Endothelial cell (in vitro differentiated cells): ENCODE measurements around the gene PANK4. TPM values are rescaled to one million over a fixed set of nuclear protein-coding genes. Genes with fewer than 3 reads are reported as not detected.

ENCODE experiments used
- DNase-seq: peaks from one replicate; pipeline ENCODE4 v3.0.0; 2021; ENCODE audit warnings: low spot score
- H3K27ac Mint-ChIP-seq: one replicate; pipeline ENCODE4 v1.8.0; 2021; ENCODE audit warnings: mixed read lengths, inconsistent platforms; ENCODE audit not compliant: unreplicated experiment
- H3K27me3 Mint-ChIP-seq: one replicate; pipeline ENCODE4 v1.8.0; 2021; ENCODE audit warnings: mild to moderate bottlenecking, moderate library complexity, mixed read lengths, inconsistent platforms; ENCODE audit not compliant: unreplicated experiment
- H3K36me3 Mint-ChIP-seq: one replicate; pipeline ENCODE4 v1.8.0; 2021; ENCODE audit warnings: mild to moderate bottlenecking, low read depth, mixed read lengths, inconsistent platforms; ENCODE audit not compliant: unreplicated experiment
- H3K4me1 Mint-ChIP-seq: one replicate; pipeline ENCODE4 v1.8.0; 2021; ENCODE audit warnings: mild to moderate bottlenecking, mixed read lengths, inconsistent platforms; ENCODE audit not compliant: unreplicated experiment
- H3K4me3 Mint-ChIP-seq: one replicate; pipeline ENCODE4 v1.8.0; 2021; ENCODE audit warnings: mild to moderate bottlenecking, mixed read lengths, inconsistent platforms; ENCODE audit not compliant: unreplicated experiment
- H3K9me3 Mint-ChIP-seq: one replicate; pipeline ENCODE4 v1.8.0; 2021; ENCODE audit warnings: mixed read lengths, inconsistent platforms; ENCODE audit not compliant: unreplicated experiment
- total RNA-seq: library from RNA; stranded (reverse); fragmentation: NEBNext Ultra II Directional; extraction: Animal tissue kit (Norgen Biotek cat#: 25700); gene quantifications from one replicate; pipeline ENCODE4 v1.2.1, GENCODE V29; 2021; ENCODE audit not compliant: unreplicated experiment
- TF ChIP-seq, protein P1 (sequence below): fragments of 200-600 bp; sonication (generic); IDR thresholded peaks from one replicate; pipeline ENCODE4 v1.5.0; 2021; ENCODE audit warnings: antibody characterized with exemption; ENCODE audit not compliant: unreplicated experiment

Gene PANK4
- total RNA-seq, 1 donor from 2014 or later, result 32.3 TPM

GRCh38 chr1:2516124-2516523, 10.3 kb downstream of the PANK4 start:
- no peaks in the 10 kb centered on the region for H3K9me3 Mint-ChIP-seq
- no peak overlapping the region for H3K27ac Mint-ChIP-seq
- no peak overlapping the region for H3K4me3 Mint-ChIP-seq
- no peak for DNase-seq
- TF ChIP-seq, protein P1, sequence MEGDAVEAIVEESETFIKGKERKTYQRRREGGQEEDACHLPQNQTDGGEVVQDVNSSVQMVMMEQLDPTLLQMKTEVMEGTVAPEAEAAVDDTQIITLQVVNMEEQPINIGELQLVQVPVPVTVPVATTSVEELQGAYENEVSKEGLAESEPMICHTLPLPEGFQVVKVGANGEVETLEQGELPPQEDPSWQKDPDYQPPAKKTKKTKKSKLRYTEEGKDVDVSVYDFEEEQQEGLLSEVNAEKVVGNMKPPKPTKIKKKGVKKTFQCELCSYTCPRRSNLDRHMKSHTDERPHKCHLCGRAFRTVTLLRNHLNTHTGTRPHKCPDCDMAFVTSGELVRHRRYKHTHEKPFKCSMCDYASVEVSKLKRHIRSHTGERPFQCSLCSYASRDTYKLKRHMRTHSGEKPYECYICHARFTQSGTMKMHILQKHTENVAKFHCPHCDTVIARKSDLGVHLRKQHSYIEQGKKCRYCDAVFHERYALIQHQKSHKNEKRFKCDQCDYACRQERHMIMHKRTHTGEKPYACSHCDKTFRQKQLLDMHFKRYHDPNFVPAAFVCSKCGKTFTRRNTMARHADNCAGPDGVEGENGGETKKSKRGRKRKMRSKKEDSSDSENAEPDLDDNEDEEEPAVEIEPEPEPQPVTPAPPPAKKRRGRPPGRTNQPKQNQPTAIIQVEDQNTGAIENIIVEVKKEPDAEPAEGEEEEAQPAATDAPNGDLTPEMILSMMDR, result no peak
- peaks cover 21% of the 10 kb centered on the region for H3K36me3 Mint-ChIP-seq
- no peaks in the 10 kb centered on the region for H3K4me1 Mint-ChIP-seq
- H3K27me3 Mint-ChIP-seq, result peaks cover 5% of the 10 kb centered on the region

DNA sequence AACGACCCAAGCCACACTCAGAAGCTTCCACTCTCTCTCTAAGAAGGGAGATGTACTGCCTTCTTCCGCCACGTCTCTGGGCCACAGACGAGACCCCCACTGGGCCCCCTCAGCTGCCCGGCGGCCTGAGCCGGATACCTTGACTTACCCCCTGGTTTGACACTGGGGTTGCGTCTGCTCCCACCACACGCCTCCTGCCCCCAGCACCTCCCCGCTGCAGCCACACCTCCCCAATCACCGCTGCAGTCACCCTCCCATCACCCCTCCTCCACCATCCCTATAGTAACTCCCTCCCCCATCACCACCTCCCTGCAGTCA, 10.7 kb downstream of the PANK4 start:
- no peak overlapping the region for H3K4me3 Mint-ChIP-seq
- DNase-seq, result no peak
- H3K27me3 Mint-ChIP-seq, result peaks cover 5% of the 10 kb centered on the region
- TF ChIP-seq, protein P1, result no peak
- no peaks in the 10 kb centered on the region for H3K9me3 Mint-ChIP-seq
- H3K27ac Mint-ChIP-seq, result no peak overlapping the region
- peaks cover 17% of the 10 kb centered on the region for H3K36me3 Mint-ChIP-seq
- H3K4me1 Mint-ChIP-seq, result no peaks in the 10 kb centered on the region

GRCh38 chr1:2514863-2515762, 11.3 kb downstream of the PANK4 start:
- Mint-ChIP-seq H3K4me1 (no peaks in the 10 kb centered on the region), H3K36me3 (peaks cover 15% of the 10 kb centered on the region)
- no peak for DNase-seq

GRCh38 chr1:2513939-2514652, 12.3 kb downstream of the PANK4 start:
- Mint-ChIP-seq H3K4me1 (no peaks in the 10 kb centered on the region), H3K4me3 (no peak overlapping the region), H3K27me3 (peaks cover 5% of the 10 kb centered on the region), H3K27ac (no peak overlapping the region), H3K36me3 (peaks cover 21% of the 10 kb centered on the region), H3K9me3 (no peaks in the 10 kb centered on the region)
- TF ChIP-seq, protein P1, result no peak
- DNase-seq, result no peak

More at GRCh38 chr1:2514863-2515762, 11.3 kb downstream of the PANK4 start:
- no peaks in the 10 kb centered on the region for H3K9me3 Mint-ChIP-seq
- TF ChIP-seq, protein P1, result no peak
- H3K27ac Mint-ChIP-seq, result no peak overlapping the region
- H3K4me3 Mint-ChIP-seq, result no peak overlapping the region
- H3K27me3 Mint-ChIP-seq, result peaks cover 5% of the 10 kb centered on the region

GRCh38 chr1:2512862-2513421, 13.5 kb downstream of the PANK4 start:
- Mint-ChIP-seq H3K36me3 (peaks cover 21% of the 10 kb centered on the region), H3K9me3 (no peaks in the 10 kb centered on the region), H3K4me1 (no peaks in the 10 kb centered on the region), H3K27ac (no peak overlapping the region), H3K4me3 (no peak overlapping the region), H3K27me3 (peaks cover 5% of the 10 kb centered on the region)
- no peak for DNase-seq
- TF ChIP-seq, protein P1, result no peak
